IMR-90 (cell line): Measurements from ENCODE around the gene TXLNA. TPM values are rescaled to one million over a fixed set of nuclear protein-coding genes. Genes with fewer than 3 reads are reported as not detected.

ENCODE experiments used
- ATAC-seq: fragments of 200-7000 bp; cut with Tn5 transposase; 2 replicates; pipeline ENCODE4 v1.9.1; 2020; ENCODE audit warnings: low read depth, mild to moderate bottlenecking, moderate library complexity
- BruUV-seq: library from RNA; stranded (reverse); fragments of 400-500 nt; replicated peaks from 2 replicates; lab custom pipeline; 2021; lab: Mats Ljungman, UMichigan
- CTCF ChIA-PET: fragments of 300-600 bp; formaldehyde crosslinking; extraction: SDS; loops from one replicate; lab custom pipeline; 2021; ENCODE audit warnings: antibody characterized with exemption; lab: Yijun Ruan, JAX
- POLR2A ChIA-PET: fragments of 300-600 bp; sonication (Branson Sonifier 250); formaldehyde crosslinking; loops from one replicate; lab custom pipeline; 2022; ENCODE audit warnings: antibody characterized with exemption; ENCODE audit not compliant: unreplicated experiment; lab: Charles Lee
- DNase-seq: peaks from one replicate; pipeline ENCODE4 v3.0.0; 2013
- H2AFZ ChIP-seq: replicated peaks from 2 replicates; pipeline ENCODE3; 2013; ENCODE audit warnings: low read length, mild to moderate bottlenecking; ENCODE audit not compliant: poor library complexity
- H2AK5ac ChIP-seq: 2 replicates; pipeline ENCODE4 v1.6.1; 2013; ENCODE audit warnings: low read depth, low read length, inconsistent platforms
- H2AK9ac ChIP-seq: replicated peaks from 2 replicates; pipeline ENCODE3; 2013; ENCODE audit warnings: mild to moderate bottlenecking, low read depth, low read length, moderate library complexity; ENCODE audit not compliant: poor library complexity
- H2BK120ac ChIP-seq: 2 replicates; pipeline ENCODE4 v1.6.1; 2013; ENCODE audit warnings: low read depth, low read length, inconsistent platforms
- H2BK15ac ChIP-seq: 3 replicates; pipeline ENCODE4 v1.6.1; 2013; ENCODE audit warnings: low read depth, low read length, inconsistent platforms
- H2BK20ac ChIP-seq: 2 replicates; pipeline ENCODE4 v1.6.1; 2013; ENCODE audit warnings: low read depth, mild to moderate bottlenecking, inconsistent platforms, low read length, moderate library complexity
- H2BK5ac ChIP-seq: 2 replicates; pipeline ENCODE4 v1.6.1; 2013; ENCODE audit warnings: mild to moderate bottlenecking, low read depth, low read length, inconsistent platforms; ENCODE audit not compliant: poor library complexity, severe bottlenecking
- H3K14ac ChIP-seq: replicated peaks from 2 replicates; pipeline ENCODE4 v1.6.1; 2013; ENCODE audit warnings: low read depth, low read length, inconsistent platforms
- H3K18ac ChIP-seq: 2 replicates; pipeline ENCODE4 v1.6.1; 2013; ENCODE audit warnings: low read depth, low read length, control low read depth
- H3K23ac ChIP-seq: 2 replicates; pipeline ENCODE4 v1.6.1; 2013; ENCODE audit warnings: low read depth, low read length, inconsistent platforms
- H3K27ac ChIP-seq: 2 replicates; pipeline ENCODE4 v1.5.1; 2013; ENCODE audit warnings: mild to moderate bottlenecking, control low read depth, low read length; ENCODE audit not compliant: insufficient read depth
- H3K27me3 ChIP-seq: 2 replicates; pipeline ENCODE4 v1.6.1; 2013; ENCODE audit warnings: low read length; ENCODE audit not compliant: control insufficient read depth, insufficient read depth
- H3K36me3 ChIP-seq: 2 replicates; pipeline ENCODE4 v1.6.1; 2013; ENCODE audit warnings: low read length, mixed read lengths; ENCODE audit not compliant: control insufficient read depth, insufficient read depth
- H3K4ac ChIP-seq: 2 replicates; pipeline ENCODE4 v1.6.1; 2013; ENCODE audit warnings: low read depth, low read length, inconsistent platforms
- H3K4me1 ChIP-seq: 2 replicates; pipeline ENCODE4 v1.6.1; 2013; ENCODE audit warnings: low read length, mixed read lengths; ENCODE audit not compliant: control insufficient read depth, insufficient read depth
- H3K4me2 ChIP-seq: 2 replicates; pipeline ENCODE4 v1.6.1; 2013; ENCODE audit warnings: low read depth, mild to moderate bottlenecking, control low read depth, low read length, moderate library complexity
- H3K4me3 ChIP-seq: 2 replicates; pipeline ENCODE4 v1.5.1; 2013; ENCODE audit warnings: low read depth, mild to moderate bottlenecking, control low read depth, low read length, moderate library complexity; ENCODE audit not compliant: insufficient read depth
- H3K56ac ChIP-seq: 2 replicates; pipeline ENCODE4 v1.6.1; 2013; ENCODE audit warnings: low read length, inconsistent platforms; ENCODE audit not compliant: insufficient read depth; ENCODE audit errors: extremely low read depth
- H3K79me1 ChIP-seq, 2 experiments: 2 replicates each; pipeline ENCODE4 v1.6.1; 2013; ENCODE audit warnings: low read length in 2 of 2, inconsistent platforms in 1 of 2, low read depth in 1 of 2
- H3K9ac ChIP-seq: 2 replicates; pipeline ENCODE4 v1.6.1; 2013; ENCODE audit warnings: low read depth, low read length, control low read depth
- H3K9me1 ChIP-seq: 2 replicates; pipeline ENCODE4 v1.6.1; 2013; ENCODE audit warnings: low read length, inconsistent platforms; ENCODE audit not compliant: insufficient read depth
- H3K9me3 ChIP-seq: 2 replicates; pipeline ENCODE4 v1.6.1; 2013; ENCODE audit warnings: low read length; ENCODE audit not compliant: control insufficient read depth, insufficient read depth
- H4K20me1 ChIP-seq: 2 replicates; pipeline ENCODE4 v1.6.1; 2013; ENCODE audit warnings: low read length, inconsistent platforms; ENCODE audit not compliant: insufficient read depth
- H4K5ac ChIP-seq: 2 replicates; pipeline ENCODE4 v1.6.1; 2013; ENCODE audit warnings: mild to moderate bottlenecking, low read depth, low read length, control low read depth
- H4K8ac ChIP-seq, 2 experiments: 2 replicates each; pipeline ENCODE4 v1.6.1; 2013; ENCODE audit warnings: low read depth in 2 of 2, low read length in 2 of 2, control low read depth in 1 of 2, inconsistent platforms in 1 of 2
- H4K91ac ChIP-seq: 2 replicates; pipeline ENCODE4 v1.6.1; 2013; ENCODE audit warnings: low read depth, low read length, inconsistent platforms; ENCODE audit not compliant: insufficient read depth
- BHLHE40 ChIP-seq: fragments of 150-350 bp; IDR thresholded peaks from 2 replicates; pipeline ENCODE4 v1.6.1; 2016; ENCODE audit warnings: mild to moderate bottlenecking, low read depth, low read length
- FOS ChIP-seq: fragments of 150-350 bp; IDR thresholded peaks from 2 replicates; pipeline ENCODE4 v1.6.1; 2016; ENCODE audit warnings: low read depth, low read length
- MAZ ChIP-seq: IDR thresholded peaks from 2 replicates; pipeline ENCODE4 v1.6.1; 2012; ENCODE audit warnings: low read depth, mild to moderate bottlenecking, low read length, improper control_type of control experiment, moderate library complexity, borderline replicate concordance
- NFE2L2 ChIP-seq: fragments of 150-350 bp; IDR thresholded peaks from 2 replicates; pipeline ENCODE4 v1.6.1; 2016; ENCODE audit warnings: low read depth, mild to moderate bottlenecking, low read length
- WGBS, 2 experiments: methylation state at CpG; one replicate each; pipeline versions ENCODE4 v1.1.5 to v1.1.7; 2013; ENCODE audit warnings: missing lambda C conversion rate in 2 of 2; ENCODE audit not compliant: insufficient read length in 1 of 2; ENCODE audit errors: extremely low coverage in 2 of 2; 5-methylcytosine and 5-hydroxymethylcytosine counted together
- dilution Hi-C: fragments of 300-500 bp; cut with HindIII; formaldehyde crosslinking; loops from one replicate; pipeline ENCODE4 v1.14.3; 2018; ENCODE audit warnings: low sequenced_read_pairs; ENCODE audit not compliant: unreplicated experiment
- in situ Hi-C: fragments of 300-500 bp; cut with MboI; formaldehyde crosslinking; loops from 3 replicates; pipeline ENCODE4 v1.14.3; 2019; ENCODE audit warnings: low sequenced_read_pairs, inconsistent platforms, mixed read lengths
- intact Hi-C: fragments of 100-400 bp; cut with micrococcal nuclease; formaldehyde crosslinking; loops from 2 replicates; pipeline ENCODE4 v1.10.0; 2022
- polyA plus RNA-seq, 3 experiments: library from polyadenylated mRNA; depleted of rRNA; stranded (reverse); fragments of >200 nt; gene quantifications; 2 replicates each; pipeline ENCODE4 v1.2.3, GENCODE V29; 2012; ENCODE audit warnings: low replicate concordance in 1 of 3
- total RNA-seq: library from RNA; depleted of rRNA; stranded (reverse); fragments of >200 nt; gene quantifications from 2 replicates; pipeline ENCODE4 v1.2.3, GENCODE V29; 2012
- TF ChIP-seq, protein P1 (sequence below): conservative IDR thresholded peaks from 2 replicates; pipeline ENCODE4 v1.5.1; 2012; ENCODE audit warnings: mild to moderate bottlenecking, low read depth, low read length, improper control_type of control experiment

The TXLNA gene
- total and polyA plus RNA-seq, 2 of the 4 experiments (the other 2 are of a cell fraction): 47.6 to 102 TPM

DNA sequence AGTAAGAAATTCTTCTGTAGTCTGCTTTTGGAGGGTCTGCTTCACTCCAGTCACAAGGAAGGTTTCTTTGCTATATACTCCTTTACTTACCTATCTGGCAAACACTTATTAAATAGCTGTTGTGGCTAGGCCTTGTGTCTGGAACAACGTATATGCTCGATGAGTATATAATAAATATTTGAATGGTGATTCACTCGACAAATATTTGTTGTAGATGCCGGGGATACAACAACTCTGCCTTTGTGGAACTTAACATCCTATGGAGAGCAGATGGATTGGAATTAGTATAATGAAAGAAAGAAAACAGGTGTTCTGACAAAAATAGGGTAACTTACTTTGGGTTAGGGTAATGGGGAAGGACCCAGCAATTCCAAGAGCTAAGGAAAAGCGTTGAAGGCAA, 40.5 kb upstream of the TXLNA start:
- Histone ChIP-seq H3K27me3 (no peaks in the 10 kb centered on the region), H2AK5ac (no peak overlapping the region), H3K9ac (no peak overlapping the region), H3K18ac (no peak overlapping the region; the same call in 1 of the 2 replicates), H2BK5ac (peak overlapping the region; percentile 79), H3K36me3 (no peaks in the 10 kb centered on the region), H3K79me1 (peaks cover 25 to 87% of the 10 kb centered on the region in 2 experiments), H2AK9ac (no peak overlapping the region), H2AFZ (no peak overlapping the region), H4K8ac (no peak overlapping the region), H4K5ac (no peak overlapping the region), H3K4me2 (peak overlapping the region; percentile 75; the same call in 1 of the 2 replicates), H3K27ac (no peak overlapping the region), H2BK15ac (no peak overlapping the region), H3K4me3 (no peak overlapping the region), H3K56ac (no peak overlapping the region), H3K4me1 (peaks cover 12% of the 10 kb centered on the region), H3K23ac (no peak overlapping the region), H3K9me1 (peaks cover 12% of the 10 kb centered on the region), H4K91ac (no peak overlapping the region; the same call in 1 of the 2 replicates), H3K9me3 (no peaks in the 10 kb centered on the region), H3K14ac (no peak overlapping the region), H2BK20ac (no peak overlapping the region), H2BK120ac (no peak overlapping the region), H3K4ac (no peak overlapping the region), H4K20me1 (peaks cover 47% of the 10 kb centered on the region)
- POLR2A ChIA-PET: no interaction called here
- no TSS peak for BruUV-seq
- in situ Hi-C loops (no loop called here), intact Hi-C loops (no loop called here), dilution Hi-C loops (no loop called here)
- CTCF ChIA-PET: interaction anchor here (0.6 kb wide), 1 partner anchor 128 kb away, joined by 5 read pairs; no protein-coding TSS in a partner anchor
- ATAC-seq: peak; percentile 30; the same call in 1 of the 2 replicates
- 30% methylated on average over 2 of the region's 5 CpGs; no CpG with 5 or more reads in 1 of the 2 experiments for WGBS, 2 experiments
- DNase-seq: peak; percentile 55
- TF ChIP-seq FOS (peak; percentile 21; the same call in 1 of the 2 replicates), NFE2L2 (no peak), MAZ (no peak), BHLHE40 (no peak)
- TF ChIP-seq, protein P1, sequence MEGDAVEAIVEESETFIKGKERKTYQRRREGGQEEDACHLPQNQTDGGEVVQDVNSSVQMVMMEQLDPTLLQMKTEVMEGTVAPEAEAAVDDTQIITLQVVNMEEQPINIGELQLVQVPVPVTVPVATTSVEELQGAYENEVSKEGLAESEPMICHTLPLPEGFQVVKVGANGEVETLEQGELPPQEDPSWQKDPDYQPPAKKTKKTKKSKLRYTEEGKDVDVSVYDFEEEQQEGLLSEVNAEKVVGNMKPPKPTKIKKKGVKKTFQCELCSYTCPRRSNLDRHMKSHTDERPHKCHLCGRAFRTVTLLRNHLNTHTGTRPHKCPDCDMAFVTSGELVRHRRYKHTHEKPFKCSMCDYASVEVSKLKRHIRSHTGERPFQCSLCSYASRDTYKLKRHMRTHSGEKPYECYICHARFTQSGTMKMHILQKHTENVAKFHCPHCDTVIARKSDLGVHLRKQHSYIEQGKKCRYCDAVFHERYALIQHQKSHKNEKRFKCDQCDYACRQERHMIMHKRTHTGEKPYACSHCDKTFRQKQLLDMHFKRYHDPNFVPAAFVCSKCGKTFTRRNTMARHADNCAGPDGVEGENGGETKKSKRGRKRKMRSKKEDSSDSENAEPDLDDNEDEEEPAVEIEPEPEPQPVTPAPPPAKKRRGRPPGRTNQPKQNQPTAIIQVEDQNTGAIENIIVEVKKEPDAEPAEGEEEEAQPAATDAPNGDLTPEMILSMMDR: no peak
